Pons (tissue), 1 donor: Measurements from ENCODE around the gene KDM1B.
A peak's percentile ranks its signal among the peaks of the same experiment; 100 is the strongest.
"Not testable (repeated sequence)": the region's sequence is repeated elsewhere in the genome, so short reads cannot be mapped to it uniquely, and the experiment has no call there.

ENCODE experiments used
- DNase-seq: peaks from one replicate; pipeline ENCODE4 v3.0.0-alpha.2; 2016; ENCODE audit warnings: low spot score

KDM1B gene

GRCh38 chr6:18231856-18232255 is 76.6 kb downstream of the KDM1B start:
- not testable (repeated sequence) for DNase-seq

- DNase-seq, result not testable (repeated sequence)
Observed at GRCh38 chr6:18233770-18234169, 78.5 kb downstream of the KDM1B start.

- DNase-seq, result no peak
Observed at GRCh38 chr6:18234564-18234963, 79.3 kb downstream of the KDM1B start.

- DNase-seq, result no peak
Observed at GRCh38 chr6:18235524-18235923, 80.3 kb downstream of the KDM1B start.

- no peak for DNase-seq
Observed at GRCh38 chr6:18237167-18237566, 81.9 kb downstream of the KDM1B start.

DNA sequence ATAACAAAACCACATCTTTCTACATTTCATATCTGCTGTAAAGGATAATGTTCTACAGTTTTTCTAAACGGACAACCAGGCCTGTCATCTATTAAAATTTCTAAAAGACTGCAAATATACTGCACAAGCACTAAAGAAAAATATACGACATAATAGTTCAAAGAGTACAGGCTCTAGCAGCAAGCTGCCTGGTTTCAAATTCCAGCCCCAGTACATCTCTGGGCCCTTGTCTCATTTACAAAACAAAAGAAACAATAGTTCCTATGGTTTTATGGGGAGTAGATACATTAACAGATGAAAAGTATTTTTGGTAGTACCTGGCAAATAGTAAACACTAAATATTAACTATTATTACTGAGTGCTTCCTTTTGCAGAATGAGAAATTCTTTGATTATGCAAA is 85.0 kb downstream of the KDM1B start:
- DNase-seq, result no peak

DNA sequence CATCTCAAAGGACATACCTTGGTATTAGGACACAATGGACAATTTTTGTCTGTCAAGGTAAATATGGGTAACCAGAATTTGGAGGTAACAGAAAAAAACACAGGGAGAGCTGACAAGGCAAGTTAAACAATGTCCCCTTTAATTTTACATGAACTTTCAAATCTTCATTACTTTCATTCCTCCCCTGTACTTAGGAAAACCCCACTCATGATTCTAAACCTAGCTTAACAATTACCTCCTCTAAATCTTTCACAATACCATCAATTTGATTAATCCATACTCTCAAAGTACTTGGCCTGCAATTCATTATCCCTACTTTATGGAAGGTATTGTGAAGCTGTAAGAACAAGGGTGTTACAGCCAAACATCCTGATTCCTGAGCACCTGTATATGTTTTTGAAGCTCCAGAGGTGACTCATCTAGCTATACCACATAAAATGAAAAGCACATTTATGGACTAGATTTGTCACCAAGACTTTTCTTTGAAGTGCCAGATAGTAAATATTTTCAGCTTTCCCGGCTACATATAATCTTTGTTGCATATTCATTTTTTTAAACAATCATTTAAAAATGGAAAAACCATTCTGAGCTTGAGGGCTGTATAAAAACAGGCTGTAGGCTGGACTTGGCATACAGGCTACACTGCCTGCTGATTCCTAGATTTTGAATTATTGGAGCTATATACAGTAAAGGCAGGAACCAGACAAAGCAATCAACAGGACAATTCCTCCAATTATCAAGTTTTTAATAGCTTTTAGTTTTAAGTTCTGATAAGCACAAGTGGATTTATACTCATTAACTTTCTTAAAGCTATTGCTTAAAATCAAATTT is 86.2 kb downstream of the KDM1B start:
- no peak for DNase-seq

DNA sequence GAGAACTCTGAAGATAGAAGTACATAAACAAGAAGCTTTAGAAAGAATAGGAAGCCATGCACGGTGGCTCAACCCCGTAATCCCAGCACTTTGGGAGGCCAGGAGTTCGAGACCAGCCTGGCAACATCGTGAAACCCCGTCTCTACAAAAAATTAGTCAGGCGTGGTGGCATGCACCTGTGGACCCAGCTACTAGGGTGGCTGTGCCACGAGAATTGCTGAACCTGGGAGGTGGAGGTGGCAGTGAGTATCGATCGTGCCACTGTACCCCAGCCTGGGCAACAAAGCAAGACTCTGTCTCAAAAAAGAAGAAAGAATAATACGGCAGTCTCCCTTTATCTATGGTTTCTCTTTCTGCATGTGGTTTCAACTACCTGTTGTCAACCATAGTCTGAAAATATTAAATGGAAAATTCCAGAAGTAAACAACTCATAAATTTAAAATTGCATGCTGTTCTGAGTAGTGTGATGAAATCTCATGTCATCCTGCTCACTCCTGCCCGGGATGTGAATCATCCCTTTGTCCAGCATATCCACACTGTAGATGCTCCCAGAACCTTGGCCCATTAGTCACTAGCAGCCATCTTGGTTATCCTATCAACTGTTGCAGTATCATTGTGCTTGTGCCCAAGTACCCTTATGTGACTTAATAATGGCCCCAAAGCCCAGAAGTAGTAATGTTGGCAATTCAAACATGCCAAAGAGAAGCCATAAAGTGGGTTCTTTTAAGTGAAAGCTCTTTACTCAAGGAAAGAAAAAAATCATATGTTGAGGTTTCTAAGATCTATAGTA is 87.0 kb downstream of the KDM1B start:
- no peak for DNase-seq

GRCh38 chr6:18243302-18243893 is 88.2 kb downstream of the KDM1B start:
- no peak for DNase-seq

- no peak for DNase-seq
Observed at GRCh38 chr6:18244251-18244650, 89.0 kb downstream of the KDM1B start.

GRCh38 chr6:18245079-18245478 is 89.9 kb downstream of the KDM1B start:
- no peak for DNase-seq

- DNase-seq, result no peak
Observed at GRCh38 chr6:18245642-18246041, 90.4 kb downstream of the KDM1B start.

- no peak for DNase-seq
Observed at GRCh38 chr6:18246205-18246604, 91.0 kb downstream of the KDM1B start.

GRCh38 chr6:18247002-18247401 is 91.8 kb downstream of the KDM1B start:
- DNase-seq, result no peak

GRCh38 chr6:18248698-18249097 is 93.5 kb downstream of the KDM1B start:
- DNase-seq, result no peak

DNA sequence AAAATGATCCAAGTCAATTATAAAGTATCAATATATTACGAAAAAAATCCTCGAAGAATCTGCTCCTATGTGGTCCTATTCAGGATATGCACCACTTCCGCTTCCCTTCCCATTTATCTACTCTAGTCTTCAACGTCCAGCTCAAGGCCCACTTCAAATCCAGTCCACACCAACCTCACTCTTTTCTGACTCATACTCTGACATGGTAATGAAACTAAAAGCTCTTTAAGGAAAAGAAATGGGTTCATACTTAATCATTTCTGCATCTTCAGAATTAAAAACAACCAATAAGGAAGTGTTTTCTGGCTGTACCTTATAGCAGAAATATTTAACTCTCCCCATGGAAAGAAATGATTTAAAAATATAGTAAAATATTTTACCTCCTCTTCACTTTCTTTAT is 94.0 kb downstream of the KDM1B start:
- DNase-seq, result no peak

DNA sequence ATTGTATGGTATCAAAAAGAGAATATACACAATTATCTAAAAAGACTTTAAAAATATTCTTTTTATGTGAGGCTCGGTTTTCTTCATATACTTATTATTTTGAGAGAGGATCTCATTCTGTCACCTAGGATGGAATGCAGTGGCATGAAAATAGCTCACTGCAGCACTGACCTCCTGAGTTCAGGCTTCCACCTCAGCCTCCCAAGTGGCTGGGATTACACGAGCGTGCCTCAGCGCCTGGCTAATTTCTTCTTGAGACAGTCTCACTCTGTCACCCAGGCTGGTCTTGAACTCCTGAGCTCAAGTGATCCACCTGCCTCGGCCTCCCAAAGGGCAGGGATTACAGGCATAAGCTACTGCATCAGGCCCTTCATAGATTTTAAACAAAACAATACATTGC is 98.4 kb downstream of the KDM1B start:
- DNase-seq, result no peak

DNA sequence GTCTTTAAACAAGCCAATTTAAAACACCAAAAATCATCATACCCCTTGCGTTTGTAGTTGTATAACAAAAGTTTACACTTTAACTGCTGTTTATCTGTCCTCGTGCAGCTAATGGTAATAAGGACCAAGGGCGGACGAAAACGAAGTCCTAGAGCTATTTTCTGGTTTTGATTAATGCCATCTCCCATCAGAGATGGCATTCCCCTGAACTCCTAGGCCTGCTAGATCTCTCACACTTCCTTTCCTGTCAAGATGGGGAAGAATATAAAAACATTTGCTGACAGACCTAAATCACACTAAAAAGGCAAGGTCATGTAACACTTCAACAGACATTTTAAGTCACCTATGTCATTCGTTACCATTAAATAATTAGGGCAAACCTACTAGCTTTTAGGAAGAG is 99.6 kb downstream of the KDM1B start:
- DNase-seq, result no peak

GRCh38 chr6:18259675-18260447 is 104.6 kb downstream of the KDM1B start:
- no peak for DNase-seq

GRCh38 chr6:18260448-18261106 is 105.4 kb downstream of the KDM1B start:
- peak; percentile 16 for DNase-seq

DNA sequence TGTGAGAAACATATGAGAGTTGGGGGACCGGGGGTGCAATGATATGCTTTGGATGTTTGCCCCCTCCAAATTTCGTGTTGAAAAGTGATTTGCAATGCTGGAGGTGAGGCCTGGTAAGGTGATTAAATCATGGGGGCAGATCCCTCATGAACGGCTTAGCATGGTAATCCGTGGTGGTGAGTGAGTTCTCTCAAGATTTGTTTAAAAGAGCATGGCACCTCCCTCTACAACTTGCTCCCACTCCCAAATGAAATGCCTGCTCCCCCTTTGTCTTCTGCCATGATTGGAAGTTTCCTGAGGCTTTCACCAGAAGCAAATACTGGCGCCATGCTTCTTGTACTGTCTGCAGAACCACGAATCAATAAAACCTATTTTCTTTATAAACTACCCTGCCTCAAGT is 106.7 kb downstream of the KDM1B start:
- DNase-seq, result no peak
